SK-N-SH (cell line): ENCODE measurements around the gene CSF3. TPM values are rescaled to one million over a fixed set of nuclear protein-coding genes. Genes with fewer than 3 reads are reported as not detected.

Source experiments
- CTCF ChIA-PET: fragments of 300-600, 350-600 bp; formaldehyde crosslinking; extraction: SDS; loops from one replicate; lab custom pipeline; 2021; lab: Yijun Ruan, JAX
- POLR2A ChIA-PET: fragments of 350-600 bp; sonication (Branson Sonifier 250); formaldehyde crosslinking; extraction: SDS; loops from one replicate; lab custom pipeline; 2020; ENCODE audit warnings: antibody characterized with exemption, inconsistent platforms; lab: Yijun Ruan, JAX
- DNase-seq: peaks from one replicate; pipeline ENCODE4 v3.0.0; 2012
- H2AFZ ChIP-seq: fragments of 200-600 bp; sonication (generic); 2 replicates; pipeline ENCODE4 v1.8.1; 2016; ENCODE audit warnings: antibody characterized with exemption, mild to moderate bottlenecking, low read depth
- H3F3A ChIP-seq: fragments of 200-600 bp; sonication (generic); replicated peaks from 2 replicates; pipeline ENCODE3; 2016; ENCODE audit warnings: antibody characterized with exemption, mild to moderate bottlenecking; ENCODE audit not compliant: insufficient read depth
- H3K27ac ChIP-seq, 2 experiments: fragments of 200-500 bp in 1 of 2; fragments of 200-600 bp in 1 of 2; sonication (Bioruptor generic) in 1 of 2; sonication (generic), shearing (Covaris generic) in 1 of 2; 2 replicates each; pipeline versions ENCODE4 v1.5.1 to v1.6.1; 2014 to 2016; ENCODE audit warnings: low read depth in 2 of 2, inconsistent platforms in 1 of 2, low read length in 1 of 2, mild to moderate bottlenecking in 1 of 2, mixed read lengths in 1 of 2
- H3K27me3 ChIP-seq: fragments of 200-600 bp; sonication (generic), shearing (Covaris generic); 2 replicates; pipeline ENCODE4 v1.6.1; 2016; ENCODE audit warnings: mixed run types; ENCODE audit not compliant: insufficient read depth
- H3K36me3 ChIP-seq, 2 experiments: fragments of 200-500 bp in 1 of 2; fragments of 200-600 bp in 1 of 2; sonication (Bioruptor generic) in 1 of 2; sonication (generic) in 1 of 2; replicated peaks in 1 of 2; 2 replicates each; pipeline versions ENCODE3 to v1.5.1; 2014 to 2016; ENCODE audit warnings: low read length in 1 of 2, mild to moderate bottlenecking in 1 of 2; ENCODE audit not compliant: insufficient read depth in 2 of 2, control insufficient read depth in 1 of 2
- H3K4me1 ChIP-seq, 2 experiments: fragments of 200-500 bp in 1 of 2; fragments of 200-600 bp in 1 of 2; sonication (Bioruptor generic) in 1 of 2; sonication (generic), shearing (Covaris generic) in 1 of 2; 2 replicates each; pipeline versions ENCODE4 v1.5.1 to v1.6.1; 2014 to 2016; ENCODE audit warnings: low read depth in 1 of 2, low read length in 1 of 2, mixed run types in 1 of 2; ENCODE audit not compliant: insufficient read depth in 2 of 2, control insufficient read depth in 1 of 2
- H3K4me2 ChIP-seq: fragments of 200-600 bp; sonication (generic), shearing (Covaris generic); 2 replicates; pipeline ENCODE4 v1.6.1; 2017; ENCODE audit warnings: mixed run types
- H3K4me3 ChIP-seq, 2 experiments: fragments of 200-500 bp in 1 of 2; fragments of 200-600 bp in 1 of 2; sonication (Bioruptor generic) in 1 of 2; sonication (generic), shearing (Covaris generic) in 1 of 2; 2 replicates each; pipeline versions ENCODE4 v1.5.1 to v1.8.1; 2014 to 2016; ENCODE audit warnings: low read depth in 2 of 2, inconsistent platforms in 1 of 2, low read length in 1 of 2, mild to moderate bottlenecking in 1 of 2, mixed read lengths in 1 of 2, moderate library complexity in 1 of 2
- H3K79me2 ChIP-seq: fragments of 200-600 bp; sonication (generic); 2 replicates; pipeline ENCODE4 v1.8.1; 2017; ENCODE audit warnings: mild to moderate bottlenecking; ENCODE audit not compliant: insufficient read depth
- H3K9ac ChIP-seq: fragments of 200-600 bp; sonication (generic); 2 replicates; pipeline ENCODE4 v1.6.1; 2017; ENCODE audit warnings: mixed run types
- H3K9me2 ChIP-seq: fragments of 200-600 bp; sonication (generic); 2 replicates; pipeline ENCODE4 v1.6.1; 2017; ENCODE audit warnings: mixed run types
- H3K9me3 ChIP-seq: fragments of 200-600 bp; sonication (generic); 2 replicates; pipeline ENCODE4 v1.6.1; 2017; ENCODE audit warnings: mixed run types, mild to moderate bottlenecking, moderate library complexity
- H4K20me1 ChIP-seq: fragments of 200-600 bp; sonication (generic); 2 replicates; pipeline ENCODE4 v1.6.1; 2017; ENCODE audit warnings: mild to moderate bottlenecking, mixed run types; ENCODE audit not compliant: insufficient read depth
- CTCF ChIP-seq: fragments of 200-600 bp; sonication (generic); IDR thresholded peaks from 2 replicates; pipeline ENCODE4 v1.6.1; 2017; ENCODE audit warnings: antibody characterized with exemption, mild to moderate bottlenecking, moderate library complexity
- ELF1 ChIP-seq: IDR thresholded peaks from 2 replicates; pipeline ENCODE4 v1.4.0; 2012
- FOXJ3 ChIP-seq: sonication (generic); formaldehyde crosslinking; IDR thresholded peaks from 2 replicates; pipeline ENCODE4 v1.5.1; 2020; ENCODE audit warnings: mild to moderate bottlenecking, missing genetic modification reagents
- GABPA ChIP-seq: IDR thresholded peaks from 2 replicates; pipeline ENCODE4 v1.4.0; 2012; ENCODE audit warnings: low read depth, mild to moderate bottlenecking
- GATA2 ChIP-seq: sonication (generic); formaldehyde crosslinking; IDR thresholded peaks from 2 replicates; pipeline ENCODE4 v1.5.0; 2020; ENCODE audit warnings: mild to moderate bottlenecking, missing genetic modification reagents
- IRF3 ChIP-seq: fragments of 150-350 bp; IDR thresholded peaks from 2 replicates; pipeline ENCODE4 v1.6.1; 2016; ENCODE audit warnings: mild to moderate bottlenecking, low read depth, low read length
- JUND ChIP-seq: IDR thresholded peaks from 2 replicates; pipeline ENCODE4 v1.4.0; 2012
- MEF2A ChIP-seq: IDR thresholded peaks from 2 replicates; pipeline ENCODE4 v1.4.0; 2012; ENCODE audit warnings: low read depth, borderline replicate concordance
- MXI1 ChIP-seq: IDR thresholded peaks from 2 replicates; pipeline ENCODE4 v1.6.1; 2012; ENCODE audit warnings: mild to moderate bottlenecking, low read depth, low read length, improper control_type of control experiment
- NFIC ChIP-seq: IDR thresholded peaks from 2 replicates; pipeline ENCODE4 v1.4.0; 2012; ENCODE audit warnings: borderline replicate concordance
- NRF1 ChIP-seq: IDR thresholded peaks from 2 replicates; pipeline ENCODE4 v1.6.1; 2012; ENCODE audit warnings: low read depth, mild to moderate bottlenecking, low read length
- POLR2AphosphoS5 ChIP-seq: IDR thresholded peaks from 2 replicates; pipeline ENCODE4 v1.6.1; 2012; ENCODE audit warnings: low read depth, low read length
- RAD21 ChIP-seq: IDR thresholded peaks from 2 replicates; pipeline ENCODE4 v1.6.1; 2012; ENCODE audit warnings: mild to moderate bottlenecking, low read length
- RCOR1 ChIP-seq: fragments of 150-350 bp; IDR thresholded peaks from 2 replicates; pipeline ENCODE4 v1.6.1; 2017; ENCODE audit warnings: antibody characterized with exemption, low read length
- RXRA ChIP-seq: IDR thresholded peaks from 2 replicates; pipeline ENCODE4 v1.4.0; 2012; ENCODE audit warnings: low read depth, mild to moderate bottlenecking, borderline replicate concordance
- SMC3 ChIP-seq: IDR thresholded peaks from 2 replicates; pipeline ENCODE4 v1.6.1; 2012; ENCODE audit warnings: low read depth, low read length, improper control_type of control experiment
- TAF1 ChIP-seq: IDR thresholded peaks from 2 replicates; pipeline ENCODE4 v1.6.1; 2012; ENCODE audit warnings: low read depth, mild to moderate bottlenecking, low read length, moderate library complexity, borderline replicate concordance
- TCF12 ChIP-seq: IDR thresholded peaks from 2 replicates; pipeline ENCODE4 v1.4.0; 2012
- USF1 ChIP-seq: IDR thresholded peaks from 2 replicates; pipeline ENCODE4 v1.4.0; 2012; ENCODE audit warnings: low read depth, borderline replicate concordance
- USF2 ChIP-seq: fragments of 150-350 bp; IDR thresholded peaks from 2 replicates; pipeline ENCODE4 v1.6.1; 2017; ENCODE audit warnings: antibody characterized with exemption, low read length, low read depth, borderline replicate concordance
- YY1 ChIP-seq: IDR thresholded peaks from 2 replicates; pipeline ENCODE4 v1.4.0; 2012; ENCODE audit warnings: low read depth, mild to moderate bottlenecking
- ZBTB33 ChIP-seq: IDR thresholded peaks from 2 replicates; pipeline ENCODE4 v1.4.0; 2012; ENCODE audit warnings: low read depth, borderline replicate concordance
- WGBS: methylation state at CpG from one replicate; pipeline ENCODE4 v1.1.6; 2017; ENCODE audit warnings: low lambda C conversion rate; 5-methylcytosine and 5-hydroxymethylcytosine counted together
- polyA plus RNA-seq, 3 experiments: library from polyadenylated mRNA; depleted of rRNA; stranded (reverse); fragments of >200 nt; gene quantifications; 2 replicates each; pipeline ENCODE4 v1.2.3, GENCODE V29; 2012

The CSF3 gene
- polyA plus RNA-seq, 1 of the 3 experiments (the other 2 are of a cell fraction): not detected

- H2AFZ ChIP-seq: no peak overlapping the region
- no peaks in the 10 kb centered on the region for H3K9me2 ChIP-seq
- no peaks in the 10 kb centered on the region for H3K9me3 ChIP-seq
- no peak overlapping the region for H3K9ac ChIP-seq
- no peaks in the 10 kb centered on the region for H3K4me1 ChIP-seq
- H3K4me2 ChIP-seq: no peak overlapping the region
- H3K27me3 ChIP-seq: no peaks in the 10 kb centered on the region
- POLR2A ChIA-PET: no interaction called here
- no peaks in the 10 kb centered on the region for H3K79me2 ChIP-seq
- H3K4me3 ChIP-seq: no peak overlapping the region
- H3F3A ChIP-seq: no peaks in the 10 kb centered on the region
- no peak overlapping the region for H3K27ac ChIP-seq
- DNase-seq: no peak
- TF ChIP-seq YY1 (no peak), NFIC (no peak), TCF12 (no peak), GABPA (no peak), ELF1 (no peak), POLR2AphosphoS5 (no peak), USF1 (no peak), MXI1 (no peak), NRF1 (no peak)
- no peaks in the 10 kb centered on the region for H4K20me1 ChIP-seq
- CTCF ChIA-PET: interaction anchor here (0.8 to 6.2 kb wide), 4 partner anchors 8 to 27 kb away, joined by 3 to 29 read pairs (median 12); partner anchors contain the start of gene PSMD3
- WGBS: 43% methylated on average over 6 of the region's 6 CpGs
- no peaks in the 10 kb centered on the region for H3K36me3 ChIP-seq
Measured at GRCh38 chr17:39966771-39967170, 48.5 kb upstream of the CSF3 start.

- Histone ChIP-seq H3K9me2 (no peaks in the 10 kb centered on the region), H3K79me2 (no peaks in the 10 kb centered on the region), H3K4me3 (no peak overlapping the region), H3K27ac (no peak overlapping the region), H3K36me3 (no peaks in the 10 kb centered on the region), H3K4me2 (no peak overlapping the region), H3K9me3 (no peaks in the 10 kb centered on the region), H3F3A (no peaks in the 10 kb centered on the region), H3K27me3 (no peaks in the 10 kb centered on the region), H2AFZ (no peak overlapping the region), H3K9ac (no peak overlapping the region), H3K4me1 (peaks cover 0 to 3% of the 10 kb centered on the region in 2 experiments; a peak in 1 of 4 replicates), H4K20me1 (no peaks in the 10 kb centered on the region)
- CTCF ChIA-PET: interaction anchor here (0.7 to 6.2 kb wide), 6 partner anchors 10 to 58 kb away, joined by 3 to 29 read pairs (median 3); partner anchors contain the start of gene PSMD3
- TF ChIP-seq SMC3 (no peak), YY1 (no peak), RCOR1 (no peak), TCF12 (no peak), IRF3 (no peak), TAF1 (no peak), RXRA (no peak), POLR2AphosphoS5 (no peak), MEF2A (no peak), NFIC (no peak), RAD21 (no peak), ZBTB33 (no peak), MXI1 (no peak), FOXJ3 (CRISPR knock-in tag) (no peak), CTCF (no peak), GATA2 (no peak), JUND (no peak), USF2 (no peak), USF1 (no peak)
- POLR2A ChIA-PET: no interaction called here
- no peak for DNase-seq
- 48% methylated on average over 2 of the region's 2 CpGs for WGBS
Measured at GRCh38 chr17:39968761-39969160, 46.5 kb upstream of the CSF3 start.
